ENCODE data around the gene SYT6. TPM values are rescaled to one million over a fixed set of nuclear protein-coding genes. Genes with fewer than 3 reads are reported as not detected.

Gene SYT6
- total RNA-seq (not detected), polyA plus RNA-seq (not detected)
- long read RNA-seq, donor 1, result 0 reads
- long read RNA-seq, donor 2, result 0 reads
- long read RNA-seq, donor 3, result 0 reads
- long read RNA-seq, donor 4, result 0 reads

- ATAC-seq, result peak; percentile 32 to 36
- intact Hi-C loops (cut with DNase I), result no loop called here
- Histone ChIP-seq H3K27ac (ENCODE audit: low read length) (no peak within 1 kb of the TSS), H3K27me3 (ENCODE audit: control insufficient read depth, insufficient read depth) (no peaks in the 10 kb centered on the region), H3K4me1 (ENCODE audit: control insufficient read depth, insufficient read depth, low read length) (peaks cover 2% of the 10 kb centered on the region), H3K4me3 (ENCODE audit: low read length) (peak within 1 kb of the TSS; percentile 48), H3K9me3 (ENCODE audit: control insufficient read depth, low read length) (no peaks in the 10 kb centered on the region)
- DNase-seq, result peak in 1 of 3 donors; percentile 56
- under 1% methylated on average over 70 of the region's 70 CpGs for WGBS
Measured at GRCh38 chr1:114153261-114154145, at the start of gene SYT6. Gene SYT6, minus strand, starts transcription at chr1:114153869. Its CDS starts 97 bp downstream, at chr1:114153772.

- Histone ChIP-seq H3K9me3 (ENCODE audit: control insufficient read depth, low read length) (no peaks in the 10 kb centered on the region), H3K27ac (ENCODE audit: low read length) (no peak overlapping the region), H3K4me3 (ENCODE audit: low read length) (no peak overlapping the region), H3K4me1 (ENCODE audit: control insufficient read depth, insufficient read depth, low read length) (no peaks in the 10 kb centered on the region), H3K27me3 (ENCODE audit: control insufficient read depth, insufficient read depth) (no peaks in the 10 kb centered on the region)
- intact Hi-C loops (cut with DNase I), result no loop called here
- DNase-seq (peak in 2 of 3 donors; percentile 15 to 57), ATAC-seq (peak in 1 of 2 donors; percentile 60)
- 36% methylated on average over 3 of the region's 3 CpGs for WGBS
Measured at GRCh38 chr1:114201486-114201885, 47.8 kb upstream of the SYT6 start.

GRCh38 chr1:114199017-114199594 is 45.4 kb upstream of the SYT6 start:
- no peaks in the 10 kb centered on the region for H3K27me3 ChIP-seq (ENCODE audit: control insufficient read depth, insufficient read depth)
- intact Hi-C loops (cut with DNase I), result no loop called here
- ATAC-seq, result no peak
- H3K4me1 ChIP-seq (ENCODE audit: control insufficient read depth, insufficient read depth, low read length), result no peaks in the 10 kb centered on the region
- H3K9me3 ChIP-seq (ENCODE audit: control insufficient read depth, low read length), result no peaks in the 10 kb centered on the region
- DNase-seq, result no peak
- H3K4me3 ChIP-seq (ENCODE audit: low read length), result no peak overlapping the region
- 90% methylated on average over 3 of the region's 3 CpGs for WGBS
- H3K27ac ChIP-seq (ENCODE audit: low read length), result no peak overlapping the region

- Histone ChIP-seq H3K4me3 (ENCODE audit: low read length) (no peak overlapping the region), H3K27ac (ENCODE audit: low read length) (no peak overlapping the region), H3K27me3 (ENCODE audit: control insufficient read depth, insufficient read depth) (no peaks in the 10 kb centered on the region), H3K9me3 (ENCODE audit: control insufficient read depth, low read length) (no peaks in the 10 kb centered on the region), H3K4me1 (ENCODE audit: control insufficient read depth, insufficient read depth, low read length) (no peaks in the 10 kb centered on the region)
- ATAC-seq (peak in 1 of 2 donors; percentile 13), DNase-seq (no peak)
- WGBS, result 67% methylated on average over 3 of the region's 3 CpGs
- intact Hi-C loops (cut with DNase I), result no loop called here
Measured at GRCh38 chr1:114196992-114197907, 43.6 kb upstream of the SYT6 start.

GRCh38 chr1:114195819-114196218 is 42.1 kb upstream of the SYT6 start:
- ATAC-seq (no peak), DNase-seq (no peak)
- 32% methylated on average over 3 of the region's 3 CpGs for WGBS
- H3K27ac ChIP-seq (ENCODE audit: low read length), result no peak overlapping the region
- H3K4me1 ChIP-seq (ENCODE audit: control insufficient read depth, insufficient read depth, low read length), result no peaks in the 10 kb centered on the region
- H3K27me3 ChIP-seq (ENCODE audit: control insufficient read depth, insufficient read depth), result no peaks in the 10 kb centered on the region
- intact Hi-C loops (cut with DNase I), result no loop called here
- H3K4me3 ChIP-seq (ENCODE audit: low read length), result no peak overlapping the region
- no peaks in the 10 kb centered on the region for H3K9me3 ChIP-seq (ENCODE audit: control insufficient read depth, low read length)

GRCh38 chr1:114192328-114192727 is 38.7 kb upstream of the SYT6 start:
- WGBS, result 77% methylated on average over 5 of the region's 5 CpGs
- ATAC-seq (no peak), DNase-seq (no peak)
- H3K27ac ChIP-seq (ENCODE audit: low read length), result no peak overlapping the region
- H3K4me1 ChIP-seq (ENCODE audit: control insufficient read depth, insufficient read depth, low read length), result no peaks in the 10 kb centered on the region
- H3K27me3 ChIP-seq (ENCODE audit: control insufficient read depth, insufficient read depth), result no peaks in the 10 kb centered on the region
- H3K4me3 ChIP-seq (ENCODE audit: low read length), result no peak overlapping the region
- H3K9me3 ChIP-seq (ENCODE audit: control insufficient read depth, low read length), result no peaks in the 10 kb centered on the region
- intact Hi-C loops (cut with DNase I), result no loop called here

- no peak for ATAC-seq
- WGBS, result 91% methylated on average over 3 of the region's 3 CpGs
- intact Hi-C loops (cut with DNase I), result no loop called here
Measured at GRCh38 chr1:114189398-114189797, 35.7 kb upstream of the SYT6 start.

GRCh38 chr1:114181356-114181755 is 27.7 kb upstream of the SYT6 start:
- WGBS, result 86% methylated on average over 4 of the region's 4 CpGs
- Histone ChIP-seq H3K9me3 (ENCODE audit: control insufficient read depth, low read length) (no peaks in the 10 kb centered on the region), H3K27me3 (ENCODE audit: control insufficient read depth, insufficient read depth) (no peaks in the 10 kb centered on the region), H3K4me3 (ENCODE audit: low read length) (no peak overlapping the region), H3K4me1 (ENCODE audit: control insufficient read depth, insufficient read depth, low read length) (no peaks in the 10 kb centered on the region), H3K27ac (ENCODE audit: low read length) (no peak overlapping the region)
- intact Hi-C loops (cut with DNase I), result no loop called here
- ATAC-seq (no peak), DNase-seq (no peak)

More at GRCh38 chr1:114189398-114189797, 35.7 kb upstream of the SYT6 start:
- DNase-seq, result no peak
- no peak overlapping the region for H3K4me3 ChIP-seq (ENCODE audit: low read length)
- no peaks in the 10 kb centered on the region for H3K27me3 ChIP-seq (ENCODE audit: control insufficient read depth, insufficient read depth)
- H3K4me1 ChIP-seq (ENCODE audit: control insufficient read depth, insufficient read depth, low read length), result no peaks in the 10 kb centered on the region
- H3K9me3 ChIP-seq (ENCODE audit: control insufficient read depth, low read length), result no peaks in the 10 kb centered on the region
- H3K27ac ChIP-seq (ENCODE audit: low read length), result no peak overlapping the region

- no peak for ATAC-seq
- 92% methylated on average over 5 of the region's 5 CpGs for WGBS
- Histone ChIP-seq H3K27me3 (ENCODE audit: control insufficient read depth, insufficient read depth) (no peaks in the 10 kb centered on the region), H3K4me1 (ENCODE audit: control insufficient read depth, insufficient read depth, low read length) (no peaks in the 10 kb centered on the region), H3K9me3 (ENCODE audit: control insufficient read depth, low read length) (no peaks in the 10 kb centered on the region), H3K4me3 (ENCODE audit: low read length) (no peak overlapping the region), H3K27ac (ENCODE audit: low read length) (no peak overlapping the region)
- no peak for DNase-seq
- intact Hi-C loops (cut with DNase I), result no loop called here
Measured at GRCh38 chr1:114180742-114181141, 27.1 kb upstream of the SYT6 start.

GRCh38 chr1:114178936-114179335 is 25.3 kb upstream of the SYT6 start:
- H3K9me3 ChIP-seq (ENCODE audit: control insufficient read depth, low read length), result no peaks in the 10 kb centered on the region
- no peaks in the 10 kb centered on the region for H3K4me1 ChIP-seq (ENCODE audit: control insufficient read depth, insufficient read depth, low read length)
- WGBS, result 73% methylated on average over 2 of the region's 2 CpGs
- H3K27me3 ChIP-seq (ENCODE audit: control insufficient read depth, insufficient read depth), result no peaks in the 10 kb centered on the region
- DNase-seq (no peak), ATAC-seq (no peak)
- H3K27ac ChIP-seq (ENCODE audit: low read length), result no peak overlapping the region
- intact Hi-C loops (cut with DNase I), result no loop called here
- no peak overlapping the region for H3K4me3 ChIP-seq (ENCODE audit: low read length)
